HCT116 (cell line): ENCODE results near the gene ARHGEF10L. TPM values are rescaled to one million over a fixed set of nuclear protein-coding genes. Genes with fewer than 3 reads are reported as not detected.

Experiments
- ATAC-seq: fragments of 200-7000 bp; cut with Tn5 transposase; 2 replicates; pipeline ENCODE4 v1.9.1; 2020; ENCODE audit warnings: mild to moderate bottlenecking, moderate library complexity
- BruUV-seq: library from RNA; stranded (reverse); fragments of 400-500 nt; replicated peaks from 2 replicates; lab custom pipeline; 2021; lab: Mats Ljungman, UMichigan
- CTCF ChIA-PET: fragments of 300-600 bp; sonication (Branson Sonifier 250); formaldehyde crosslinking; loops from one replicate; lab custom pipeline; 2021; ENCODE audit warnings: antibody characterized with exemption; lab: Charles Lee
- POLR2A ChIA-PET: fragments of 300-600, 350-600 bp; sonication (Branson Sonifier 250); formaldehyde crosslinking; loops from one replicate; lab custom pipeline; 2021; ENCODE audit warnings: antibody characterized with exemption; lab: Charles Lee
- RAD21 ChIA-PET, 2 experiments: fragments of 300-600 bp; sonication (Branson Sonifier 250); formaldehyde crosslinking; loops; one replicate each; lab custom pipeline; 2023; ENCODE audit warnings: low total read pairs in 2 of 2; ENCODE audit not compliant: uncharacterized antibody in 2 of 2, unreplicated experiment in 2 of 2, low non-redundant PET in 1 of 2; lab: Charles Lee
- DNase-seq: peaks from one replicate; pipeline ENCODE4 v3.0.0-alpha.2; 2010; ENCODE audit warnings: low read depth, low spot score
- H2AFZ ChIP-seq: fragments of 200-600 bp; shearing (Covaris generic), sonication (generic); 2 replicates; pipeline ENCODE4 v1.6.1; 2017; ENCODE audit warnings: low read depth, mixed run types, mixed read lengths, antibody characterized with exemption, low read length; ENCODE audit not compliant: poor library complexity, severe bottlenecking
- H3K27ac ChIP-seq: 2 replicates; pipeline ENCODE4 v1.5.1; 2012; ENCODE audit warnings: low read depth, low read length
- H3K27me3 ChIP-seq: fragments of 200-600 bp; sonication (generic); 2 replicates; pipeline ENCODE4 v1.6.1; 2016; ENCODE audit warnings: mixed run types, low read length, mixed read lengths; ENCODE audit not compliant: insufficient read depth
- H3K36me3 ChIP-seq, 2 experiments: fragments of 200-500 bp in 1 of 2; fragments of 200-600 bp in 1 of 2; sonication (Bioruptor generic) in 1 of 2; sonication (generic) in 1 of 2; 2 replicates each; pipeline versions ENCODE4 v1.5.1 to v1.6.1; 2014 to 2016; ENCODE audit warnings: low read length in 2 of 2, inconsistent platforms in 1 of 2, mixed read lengths in 1 of 2, mixed run types in 1 of 2; ENCODE audit not compliant: insufficient read depth in 2 of 2, control insufficient read depth in 1 of 2
- H3K4me1 ChIP-seq, 2 experiments: fragments of 200-600 bp in 1 of 2; sonication (generic) in 1 of 2; 2 replicates each; pipeline versions ENCODE4 v1.5.1 to v1.6.1; 2012 to 2017; ENCODE audit warnings: low read length in 2 of 2, inconsistent platforms in 1 of 2, mild to moderate bottlenecking in 1 of 2, mixed read lengths in 1 of 2, mixed run types in 1 of 2, moderate library complexity in 1 of 2; ENCODE audit not compliant: insufficient read depth in 2 of 2, control insufficient read depth in 1 of 2
- H3K4me2 ChIP-seq: fragments of 200-600 bp; sonication (generic); 2 replicates; pipeline ENCODE4 v1.6.1; 2017; ENCODE audit warnings: mixed run types, low read length, mixed read lengths
- H3K4me3 ChIP-seq, 2 experiments: fragments of 200-600 bp in 1 of 2; sonication (generic) in 1 of 2; replicated peaks in 1 of 2; 2 replicates each; pipeline ENCODE4 v1.5.1; 2011 to 2016; ENCODE audit warnings: low read length in 2 of 2, control low read depth in 1 of 2, low read depth in 1 of 2, mild to moderate bottlenecking in 1 of 2, mixed read lengths in 1 of 2, mixed run types in 1 of 2
- H3K79me2 ChIP-seq: fragments of 200-600 bp; sonication (generic); 2 replicates; pipeline ENCODE4 v1.6.1; 2017; ENCODE audit warnings: mild to moderate bottlenecking, mixed run types, low read length, moderate library complexity, mixed read lengths; ENCODE audit not compliant: insufficient read depth
- H3K9ac ChIP-seq: fragments of 200-600 bp; sonication (generic); 2 replicates; pipeline ENCODE4 v1.6.1; 2016; ENCODE audit warnings: low read length, mixed read lengths
- H3K9me2 ChIP-seq: fragments of 200-600 bp; sonication (generic), shearing (Covaris generic); 2 replicates; pipeline ENCODE4 v1.6.1; 2017; ENCODE audit warnings: mixed run types, mild to moderate bottlenecking, moderate library complexity; ENCODE audit not compliant: insufficient read depth
- H3K9me3 ChIP-seq, 2 experiments: fragments of 200-500 bp in 1 of 2; fragments of 200-600 bp in 1 of 2; sonication (Bioruptor generic) in 1 of 2; sonication (generic) in 1 of 2; 2 replicates each; pipeline ENCODE4 v1.6.1; 2014 to 2017; ENCODE audit warnings: low read length in 2 of 2, mixed read lengths in 2 of 2, inconsistent platforms in 1 of 2, low read depth in 1 of 2, mild to moderate bottlenecking in 1 of 2, mixed run types in 1 of 2, moderate library complexity in 1 of 2; ENCODE audit not compliant: control insufficient read depth in 1 of 2, insufficient read depth in 1 of 2
- H4K20me1 ChIP-seq: fragments of 200-600 bp; sonication (generic), shearing (Covaris generic); 2 replicates; pipeline ENCODE4 v1.6.1; 2017; ENCODE audit warnings: mixed run types, mild to moderate bottlenecking, moderate library complexity; ENCODE audit not compliant: insufficient read depth
- ATF3 ChIP-seq: IDR thresholded peaks from 2 replicates; pipeline ENCODE4 v1.6.1; 2012
- CBX3 ChIP-seq: IDR thresholded peaks from 2 replicates; pipeline ENCODE4 v1.6.1; 2012; ENCODE audit warnings: low read depth
- CTCF ChIP-seq, 3 experiments: fragments of 200-600 bp in 1 of 3; sonication (generic) in 1 of 3; IDR thresholded peaks in 2 of 3; conservative IDR thresholded peaks in 1 of 3; 2 replicates each; pipeline ENCODE4 v1.5.1; 2012 to 2017; ENCODE audit warnings: low read depth in 2 of 3, low read length in 2 of 3, antibody characterized with exemption in 1 of 3, borderline replicate concordance in 1 of 3, control low read depth in 1 of 3, mild to moderate bottlenecking in 1 of 3, mixed read lengths in 1 of 3, mixed run types in 1 of 3, moderate library complexity in 1 of 3; ENCODE audit not compliant: insufficient read depth in 1 of 3
- ELF1 ChIP-seq: IDR thresholded peaks from 2 replicates; pipeline ENCODE4 v1.6.1; 2012; ENCODE audit warnings: low read depth, borderline replicate concordance
- EZH2phosphoT487 ChIP-seq: fragments of 200-600 bp; IDR thresholded peaks from 2 replicates; pipeline ENCODE4 v1.6.1; 2018; ENCODE audit warnings: antibody characterized with exemption, borderline replicate concordance
- JUND ChIP-seq: IDR thresholded peaks from 2 replicates; pipeline ENCODE4 v1.6.1; 2012
- MAX ChIP-seq: IDR thresholded peaks from 2 replicates; pipeline ENCODE4 v1.6.1; 2012
- REST ChIP-seq: IDR thresholded peaks from 2 replicates; pipeline ENCODE4 v1.6.1; 2012; ENCODE audit warnings: low read depth
- SIN3A ChIP-seq: IDR thresholded peaks from 2 replicates; pipeline ENCODE4 v1.6.1; 2012; ENCODE audit warnings: low read depth
- SP1 ChIP-seq: IDR thresholded peaks from 2 replicates; pipeline ENCODE4 v1.6.1; 2012; ENCODE audit warnings: low read depth
- SRF ChIP-seq: IDR thresholded peaks from 2 replicates; pipeline ENCODE4 v1.6.1; 2012; ENCODE audit warnings: low read depth
- ZBTB33 ChIP-seq: IDR thresholded peaks from 2 replicates; pipeline ENCODE4 v1.6.1; 2011; ENCODE audit warnings: mild to moderate bottlenecking, low read length, moderate library complexity; ENCODE audit not compliant: insufficient replicate concordance; ENCODE audit errors: extremely low read depth
- ZFX ChIP-seq: fragments of 450-650 bp; IDR thresholded peaks from 2 replicates; pipeline ENCODE4 v1.6.1; 2017
- intact Hi-C: fragments of 100-400 bp; cut with micrococcal nuclease; formaldehyde crosslinking; loops from 2 replicates; pipeline ENCODE4 v1.10.0; 2022
- total RNA-seq: library from RNA; stranded (reverse); gene quantifications from one replicate; pipeline ENCODE4 v1.2.1, GENCODE V29; 2021; ENCODE audit not compliant: unreplicated experiment

Gene ARHGEF10L
- total RNA-seq, 1 experiment from 2014 or later: 14.7 TPM

- TF ChIP-seq SRF: no peak
Measured at GRCh38 chr1:17615959-17616358, 76.5 kb downstream of the ARHGEF10L start (continued).

GRCh38 chr1:17616731-17617279 lies 77.3 kb downstream of the ARHGEF10L start:
- H3K9me3 ChIP-seq: no peaks in the 10 kb centered on the region
- intact Hi-C loops: no loop called here
- no peak for TF ChIP-seq ATF3
- no peak for TF ChIP-seq CTCF (IDR thresholded peaks at IDR 0.05 in 2 of 3, conservative IDR thresholded peaks at IDR 0.05 in 1 of 3; ENCODE audit: borderline replicate concordance in 1 of 3, insufficient read depth in 1 of 3, low read depth in 2 of 3, low read length in 2 of 3)
- TF ChIP-seq JUND: no peak
- TF ChIP-seq ZBTB33: no peak
- TF ChIP-seq CBX3: no peak
- no peak for TF ChIP-seq EZH2phosphoT487
- no peak for TF ChIP-seq ELF1
- no peak for TF ChIP-seq ZFX
- no peak for TF ChIP-seq MAX
- TF ChIP-seq SP1: no peak
- TF ChIP-seq SIN3A: no peak
- TF ChIP-seq SRF: no peak
- no peak for TF ChIP-seq REST
- TF ChIP-seq, all 23 proteins: peak for 0
- POLR2A ChIA-PET: no interaction called here
- CTCF ChIA-PET: no interaction called here
- Histone ChIP-seq H3K79me2 (no peaks in the 10 kb centered on the region), H3K4me3 (no peak overlapping the region), H3K27ac (no peak overlapping the region), H3K4me1 (peaks cover 5 to 18% of the 10 kb centered on the region in 2 experiments; a peak in 2 of 4 replicates), H3K4me2 (no peak overlapping the region), H3K9me2 (no peaks in the 10 kb centered on the region), H2AFZ (no peak overlapping the region), H3K27me3 (no peaks in the 10 kb centered on the region), H4K20me1 (no peaks in the 10 kb centered on the region), H3K36me3 (no peaks in the 10 kb centered on the region), H3K9ac (no peak overlapping the region)
- ATAC-seq: no peak
- DNase-seq: no peak
- RAD21 ChIA-PET: no interaction called here
- no TSS peak for BruUV-seq
